Fibroblast of upper back skin (primary cell): ENCODE measurements around the gene CSHL1.

Source experiments
- DNase-seq: peaks from one replicate; pipeline ENCODE4 v3.0.0-alpha.2; 2013

Gene CSHL1

GRCh38 chr17:63911041-63911635, at the start of gene CSHL1:
Gene CSHL1 (minus strand): TSS chr17:63911258. CDS start chr17:63911196, 62 bp downstream.
- no peak for DNase-seq

DNA sequence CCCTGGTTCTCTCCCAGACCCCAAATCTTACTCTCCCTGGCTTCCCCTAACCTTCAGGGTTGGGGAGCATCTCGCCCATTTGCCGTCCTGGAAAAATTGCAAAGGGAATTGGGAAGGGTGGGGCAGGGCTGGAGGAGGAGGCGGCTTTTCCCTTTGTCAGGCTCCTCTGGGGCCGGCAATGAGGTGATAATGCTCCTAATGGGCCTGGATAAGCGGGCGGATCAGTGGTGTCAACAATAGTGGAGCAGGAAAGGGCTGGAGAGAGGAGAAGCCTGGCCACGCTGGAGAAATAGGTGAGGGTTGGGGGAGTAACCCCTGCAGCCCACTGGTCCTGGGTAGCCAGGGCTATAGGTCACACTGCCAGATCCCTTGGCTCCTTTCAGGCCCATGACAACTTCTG, 49.4 kb upstream of the CSHL1 start:
- no peak for DNase-seq

DNA sequence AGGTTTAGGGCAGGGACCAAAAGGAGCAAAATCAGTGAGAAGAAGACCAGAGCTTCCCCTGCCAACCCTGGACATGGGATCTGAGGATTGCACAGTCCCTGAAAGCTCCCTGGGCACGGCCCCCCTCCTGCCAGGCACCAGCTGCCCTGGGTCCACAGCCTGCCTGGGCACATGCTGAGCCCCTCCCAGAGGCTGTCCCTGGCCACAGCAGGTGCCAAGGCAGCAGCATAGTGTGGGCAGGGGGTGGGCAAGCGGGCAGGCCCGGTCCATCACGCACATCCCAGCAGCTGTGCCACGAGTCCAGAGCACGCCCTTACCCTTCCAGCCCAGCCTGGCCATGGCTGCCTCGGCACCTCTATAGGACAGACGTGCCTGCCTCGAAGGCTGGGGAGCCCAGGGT, 48.9 kb upstream of the CSHL1 start:
- DNase-seq, result no peak

DNA sequence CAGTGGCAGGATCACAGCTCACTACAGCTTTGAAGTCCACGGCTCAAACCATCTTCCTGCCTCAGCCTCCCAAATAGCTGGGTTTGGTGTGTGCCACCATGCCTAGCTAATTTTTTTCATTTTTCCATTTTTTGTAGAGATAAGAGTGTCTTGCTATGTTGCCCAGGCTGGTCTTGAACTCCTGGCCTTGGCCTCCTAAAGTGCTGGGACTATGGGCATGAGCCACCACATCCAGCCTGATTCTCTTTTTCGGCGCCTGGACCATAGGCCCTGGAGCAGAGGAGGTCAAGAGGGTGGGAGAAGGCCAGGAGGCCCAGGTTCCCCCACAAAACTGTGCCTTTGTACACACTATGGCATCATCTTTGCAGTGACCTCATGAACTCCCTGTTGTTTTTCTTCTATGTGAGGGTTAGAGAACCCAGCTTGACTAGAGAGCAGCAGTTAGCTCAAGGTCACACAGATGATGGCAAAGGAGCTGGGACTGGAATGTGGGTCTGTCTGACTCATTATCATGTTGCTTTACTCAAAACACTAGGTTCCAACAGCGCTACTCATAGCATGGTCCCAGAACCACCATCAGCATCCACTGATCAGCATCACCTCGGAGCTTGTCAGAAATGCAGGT, 45.4 kb upstream of the CSHL1 start:
- peak; percentile 39 for DNase-seq

DNA sequence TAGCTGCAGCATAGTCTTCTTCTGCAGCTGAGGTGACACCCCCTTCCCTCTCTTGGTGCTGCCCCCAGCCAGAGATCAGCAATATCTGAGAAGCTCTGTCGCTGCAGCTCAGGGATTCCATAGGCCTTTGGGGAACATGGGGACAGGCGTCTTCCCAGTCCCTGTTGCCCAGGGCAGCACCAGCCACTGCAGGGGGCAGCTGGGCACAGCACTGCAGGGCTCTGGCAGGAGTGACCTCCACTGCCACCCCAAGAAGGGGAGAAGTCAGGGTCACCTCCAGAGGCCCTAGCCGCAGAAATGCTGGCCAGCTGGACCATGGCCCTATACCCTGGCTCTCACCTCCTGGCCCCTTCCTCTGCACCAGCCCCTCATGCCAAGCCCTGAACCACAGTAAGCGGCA, 44.7 kb upstream of the CSHL1 start:
- no peak for DNase-seq

GRCh38 chr17:63955232-63955631, 44.2 kb upstream of the CSHL1 start:
- no peak for DNase-seq

DNA sequence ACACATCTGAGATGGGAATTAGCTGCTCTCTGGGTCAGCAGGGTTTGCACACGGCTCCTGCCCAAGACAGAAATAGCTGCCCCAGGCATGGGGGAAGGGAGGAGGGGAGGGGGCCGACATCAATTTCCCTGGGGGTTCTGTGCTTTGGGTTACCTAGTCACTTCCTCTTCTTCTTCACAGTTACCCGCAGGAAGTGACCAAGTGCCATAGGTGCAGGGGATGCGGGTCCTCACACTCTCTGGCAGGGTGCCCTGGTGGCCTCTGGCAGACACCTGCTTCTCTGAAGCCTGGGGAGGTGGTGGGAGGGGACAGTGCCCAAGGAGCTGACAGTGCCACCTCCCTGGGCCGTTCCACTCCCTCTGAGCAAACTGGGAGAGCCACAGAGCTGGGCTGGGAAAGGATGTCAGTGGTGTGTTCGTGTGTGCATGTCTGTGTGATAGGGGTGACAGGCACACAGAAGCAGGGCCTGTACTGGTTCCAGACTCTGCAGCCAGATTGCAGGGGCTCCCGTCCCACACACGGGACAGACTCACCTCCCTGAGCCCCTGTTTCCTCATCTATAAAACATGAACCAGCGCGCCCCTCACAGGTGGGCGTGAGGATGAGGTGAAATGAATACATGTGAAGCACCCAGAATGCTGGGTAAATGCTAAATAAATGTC, 43.5 kb upstream of the CSHL1 start:
- DNase-seq, result no peak

DNA sequence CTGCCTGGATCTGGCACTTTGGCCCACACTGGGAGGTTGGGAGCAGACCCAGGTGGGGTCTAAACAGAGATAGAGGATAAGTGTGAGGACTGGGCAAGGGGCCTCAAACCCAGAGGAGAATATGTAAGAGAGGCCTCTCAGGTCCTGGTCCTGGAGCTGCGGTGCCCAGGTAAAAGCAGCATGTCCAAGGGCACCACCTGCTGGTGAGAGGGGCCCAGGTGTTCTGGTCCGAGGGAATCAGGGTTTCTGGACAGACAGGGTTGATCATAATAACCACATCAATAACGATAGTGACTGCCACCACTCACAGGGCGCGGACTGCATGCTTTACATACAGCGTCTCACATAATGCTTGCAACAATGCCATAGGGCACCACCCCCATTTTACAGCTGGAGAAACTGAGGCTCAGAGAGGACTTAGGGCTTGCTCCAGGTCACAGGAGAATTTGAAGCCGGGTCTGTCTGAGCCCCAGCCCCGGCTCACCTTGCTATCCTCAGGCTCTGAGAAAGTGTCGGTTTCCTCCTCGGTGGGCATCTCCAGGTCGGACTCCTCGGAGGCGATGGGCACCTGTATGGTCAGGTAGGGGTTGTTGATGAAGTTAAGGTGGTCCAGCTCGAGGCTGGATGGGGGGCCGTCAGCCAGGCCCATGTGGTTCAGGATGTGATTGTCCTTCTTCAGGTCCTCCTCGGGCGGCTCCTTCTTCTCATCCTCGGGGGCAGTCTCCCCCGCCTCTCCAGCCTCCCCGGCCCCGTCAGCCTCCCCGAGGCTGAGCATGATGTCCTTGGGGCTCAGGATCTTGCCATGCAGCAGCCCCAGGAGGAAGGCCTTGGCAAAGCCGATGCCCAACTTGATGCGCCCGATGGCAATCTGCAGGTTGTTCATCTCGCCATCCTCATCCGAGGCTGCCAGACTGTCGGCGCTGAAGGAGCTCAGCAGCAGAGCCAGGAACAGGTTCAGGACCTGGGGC, 40.2 kb upstream of the CSHL1 start:
- no peak for DNase-seq

DNA sequence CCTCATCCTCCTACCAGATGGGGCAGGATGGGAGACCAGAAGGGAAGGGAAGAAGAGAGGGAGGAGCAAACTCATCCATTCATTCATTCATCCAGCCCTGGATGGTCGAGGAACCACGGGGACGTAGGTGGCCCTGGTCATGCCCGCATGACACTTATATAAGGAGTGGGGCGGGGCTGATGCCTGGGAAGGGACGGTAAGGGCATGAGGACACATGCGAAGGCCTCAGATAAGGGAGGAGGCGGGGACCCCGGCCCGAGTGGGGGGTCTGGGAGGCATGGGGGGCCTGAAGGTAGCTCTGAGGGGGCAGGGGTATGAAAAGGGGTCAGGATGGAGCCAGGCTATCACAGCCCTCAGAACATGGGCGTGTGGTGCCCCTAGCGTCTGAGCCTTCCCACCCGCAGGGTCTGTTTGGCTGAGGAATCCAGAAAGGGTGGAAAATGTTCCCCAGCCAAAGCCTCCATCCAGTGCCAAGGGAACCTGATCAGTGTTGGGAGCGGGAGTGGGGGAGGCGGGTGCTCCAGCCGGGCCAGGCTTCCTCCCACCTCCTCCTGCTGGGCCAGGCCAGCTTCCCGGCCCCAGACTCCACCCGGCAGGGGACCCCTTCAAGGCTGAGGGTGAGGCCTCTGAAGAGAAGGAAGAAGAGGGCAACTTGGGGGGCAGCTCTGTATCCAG, 38.7 kb upstream of the CSHL1 start:
- DNase-seq, result no peak

DNA sequence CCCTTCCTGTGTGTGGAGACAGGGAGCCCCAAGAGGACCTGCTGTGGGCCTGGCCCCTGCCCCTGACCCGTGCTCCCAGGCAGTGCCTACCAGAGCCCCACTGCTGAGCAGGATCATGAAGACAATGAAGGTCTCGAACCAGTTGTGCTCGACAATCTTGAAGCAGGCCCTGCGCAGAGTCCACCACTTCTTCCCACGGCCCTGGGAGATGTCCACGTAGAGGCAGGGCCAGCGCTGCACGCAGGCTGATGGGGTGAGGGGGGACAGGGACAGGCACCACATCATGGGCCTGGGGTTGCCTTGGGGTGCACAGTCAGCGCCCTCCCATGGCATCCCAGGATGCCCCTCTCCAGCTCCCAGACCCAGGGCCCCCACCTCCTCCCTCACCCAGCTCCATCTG, 37.5 kb upstream of the CSHL1 start:
- no peak for DNase-seq

GRCh38 chr17:63947711-63948330, 36.8 kb upstream of the CSHL1 start:
- DNase-seq, result no peak

DNA sequence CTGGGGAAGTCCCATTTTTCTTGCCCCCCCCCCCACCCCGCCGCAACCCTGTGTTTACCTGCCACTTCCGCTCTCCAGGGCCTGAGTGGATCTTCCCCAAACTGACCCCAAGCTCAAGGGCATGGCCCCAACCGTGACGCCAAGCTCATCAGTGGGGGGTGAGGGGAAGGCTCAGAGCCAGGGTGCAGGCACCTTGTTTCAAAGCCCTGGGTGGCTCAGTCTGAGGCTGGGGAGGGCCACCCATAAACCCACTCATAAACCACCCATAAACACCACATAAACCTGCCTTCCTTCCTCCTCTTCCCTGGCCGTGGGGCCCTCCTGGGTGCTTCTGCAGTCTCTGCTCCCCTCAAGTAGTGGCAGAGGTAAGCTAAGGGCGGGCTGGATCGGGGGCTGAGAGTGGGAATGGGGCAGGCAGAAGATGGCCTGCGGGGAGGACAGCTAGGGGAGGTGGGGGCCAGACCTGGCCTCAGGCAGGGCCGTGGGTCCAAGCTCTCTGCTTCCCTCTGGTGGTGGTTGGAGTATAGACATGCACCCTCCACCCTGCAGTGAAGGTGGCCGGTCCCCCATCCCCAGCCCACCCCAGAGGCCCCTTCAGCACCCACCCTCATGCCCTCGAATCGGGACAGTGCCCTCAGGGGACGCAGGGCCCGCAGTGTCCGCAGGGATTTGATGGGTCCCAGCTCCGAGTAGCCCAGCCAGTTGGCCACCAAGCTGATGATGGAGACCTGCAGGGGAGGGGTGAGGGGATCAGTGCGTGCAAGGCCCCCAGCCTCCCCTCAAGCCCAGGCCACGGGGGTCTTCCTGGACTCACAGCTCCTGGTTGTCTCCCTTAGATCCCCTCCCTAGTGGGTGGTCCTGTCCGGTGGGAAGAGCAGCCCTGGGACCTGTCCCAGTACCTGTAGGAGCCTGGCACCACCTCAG, 35.6 kb upstream of the CSHL1 start:
- peak; percentile 21 for DNase-seq

DNA sequence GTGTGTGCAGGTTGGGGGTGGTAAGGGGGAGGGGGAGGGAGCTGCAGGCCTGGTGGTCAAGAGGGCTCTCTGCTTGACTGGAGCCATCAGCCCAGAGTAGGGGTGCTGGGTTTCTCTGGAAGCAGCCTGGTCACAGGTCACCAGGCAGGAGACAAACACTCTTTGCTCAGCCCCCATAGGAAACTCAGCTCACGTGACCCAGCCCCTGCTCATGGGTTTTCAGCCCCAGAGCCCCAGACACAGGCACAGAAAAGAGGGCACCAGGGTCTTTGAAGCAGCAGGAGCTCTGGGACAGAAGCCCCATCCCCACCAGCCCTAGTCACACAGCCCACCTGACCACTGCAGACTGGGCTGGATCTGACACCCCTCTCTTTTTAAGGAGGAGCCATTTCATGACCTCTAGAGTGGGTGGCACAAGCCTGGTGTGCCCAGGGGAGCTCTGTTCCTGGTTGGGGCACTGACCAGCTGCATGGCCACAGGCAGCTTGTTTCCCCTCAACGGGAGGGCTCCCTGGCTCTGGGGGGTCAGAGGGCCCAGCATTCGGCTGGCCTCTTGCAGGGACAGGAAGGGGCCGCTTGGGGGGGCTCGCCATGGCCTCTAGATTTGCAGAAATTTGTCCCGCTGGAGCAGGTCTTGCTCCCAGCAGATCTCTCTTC, 34.9 kb upstream of the CSHL1 start:
- no peak for DNase-seq

GRCh38 chr17:63944736-63945499, 33.9 kb upstream of the CSHL1 start:
- DNase-seq, result no peak

DNA sequence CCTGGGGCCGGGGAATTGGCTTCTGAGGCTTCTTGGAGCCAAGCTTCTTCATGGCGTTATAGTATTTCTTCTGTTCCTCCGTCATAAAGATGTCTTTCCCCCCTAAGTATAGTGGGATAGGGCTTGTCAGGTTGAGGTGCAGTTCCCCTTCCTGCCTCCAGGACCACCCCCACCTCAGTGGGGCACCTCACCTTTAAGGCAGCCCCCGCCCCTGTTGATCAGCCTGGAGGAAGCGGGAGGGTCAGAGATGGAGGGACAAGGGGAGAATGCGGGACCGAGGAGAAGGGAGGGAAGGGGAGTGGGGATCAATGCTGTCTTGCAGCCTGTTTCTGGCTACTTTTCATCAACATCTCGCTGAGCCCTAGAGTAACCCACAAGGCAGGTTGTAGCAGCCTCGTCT, 32.7 kb upstream of the CSHL1 start:
- DNase-seq, result no peak

- DNase-seq, result no peak
These were observed 31.4 kb upstream of the CSHL1 start for GRCh38 chr17:63942309-63942985.

DNA sequence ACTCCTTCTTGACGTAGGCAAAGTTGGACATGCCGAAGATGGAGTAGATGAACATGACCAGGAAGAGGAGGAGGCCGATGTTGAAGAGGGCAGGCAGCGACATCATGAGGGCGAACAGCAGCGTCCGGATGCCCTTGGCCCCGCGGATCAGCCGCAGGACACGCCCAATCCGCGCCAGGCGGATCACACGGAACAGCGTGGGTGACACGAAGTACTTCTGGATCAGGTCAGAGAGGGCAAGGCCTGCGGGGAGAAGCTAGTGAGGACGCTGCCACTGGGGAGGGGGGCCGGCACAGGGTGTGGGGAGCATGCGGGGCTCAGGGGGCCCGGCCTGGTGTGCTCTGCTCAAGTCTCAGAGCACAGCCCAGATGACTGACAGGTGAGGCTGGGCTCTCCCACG, 30.7 kb upstream of the CSHL1 start:
- DNase-seq, result no peak

GRCh38 chr17:63941162-63941561, 30.1 kb upstream of the CSHL1 start:
- DNase-seq, result no peak

- DNase-seq, result no peak
These were observed 29.5 kb upstream of the CSHL1 start for GRCh38 chr17:63940584-63940983.
